Fibroblast of pulmonary artery (primary cell): ENCODE results near the gene CBX8.

ENCODE experiments used
- DNase-seq: peaks from one replicate; pipeline ENCODE4 v3.0.0-alpha.2; 2010; ENCODE audit warnings: low read depth
- H3K4me3 ChIP-seq: replicated peaks from 2 replicates; pipeline ENCODE4 v1.5.1; 2011; ENCODE audit warnings: low read depth, mild to moderate bottlenecking, control low read depth, low read length, moderate library complexity
- TF ChIP-seq, protein P1 (sequence below): IDR thresholded peaks from 2 replicates; pipeline ENCODE4 v1.5.1; 2011; ENCODE audit warnings: mild to moderate bottlenecking, control low read depth, low read length, inconsistent platforms; ENCODE audit errors: missing control alignments

Gene CBX8

DNA sequence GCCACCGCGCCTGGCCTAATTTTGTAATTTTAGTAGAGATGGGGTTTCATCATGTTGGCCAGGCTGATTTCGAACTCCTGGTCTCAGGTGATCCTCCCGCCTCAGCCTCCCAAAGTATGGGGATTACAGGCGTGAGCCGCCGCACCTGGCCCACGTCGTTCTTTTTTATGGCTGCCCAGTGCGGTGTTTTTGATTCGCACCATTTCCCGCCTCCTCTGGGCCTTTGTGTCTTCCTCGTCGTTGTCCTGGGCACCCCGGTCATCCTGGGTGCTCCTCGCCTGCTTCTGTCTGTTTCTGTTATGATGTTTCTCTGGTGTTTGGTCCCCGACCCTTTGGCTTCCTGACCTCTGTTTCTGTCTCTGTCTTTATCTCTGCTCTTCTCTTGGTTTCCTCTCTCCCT lies 27.4 kb upstream of the CBX8 start:
- no peak overlapping the region for H3K4me3 ChIP-seq
- TF ChIP-seq, protein P1, sequence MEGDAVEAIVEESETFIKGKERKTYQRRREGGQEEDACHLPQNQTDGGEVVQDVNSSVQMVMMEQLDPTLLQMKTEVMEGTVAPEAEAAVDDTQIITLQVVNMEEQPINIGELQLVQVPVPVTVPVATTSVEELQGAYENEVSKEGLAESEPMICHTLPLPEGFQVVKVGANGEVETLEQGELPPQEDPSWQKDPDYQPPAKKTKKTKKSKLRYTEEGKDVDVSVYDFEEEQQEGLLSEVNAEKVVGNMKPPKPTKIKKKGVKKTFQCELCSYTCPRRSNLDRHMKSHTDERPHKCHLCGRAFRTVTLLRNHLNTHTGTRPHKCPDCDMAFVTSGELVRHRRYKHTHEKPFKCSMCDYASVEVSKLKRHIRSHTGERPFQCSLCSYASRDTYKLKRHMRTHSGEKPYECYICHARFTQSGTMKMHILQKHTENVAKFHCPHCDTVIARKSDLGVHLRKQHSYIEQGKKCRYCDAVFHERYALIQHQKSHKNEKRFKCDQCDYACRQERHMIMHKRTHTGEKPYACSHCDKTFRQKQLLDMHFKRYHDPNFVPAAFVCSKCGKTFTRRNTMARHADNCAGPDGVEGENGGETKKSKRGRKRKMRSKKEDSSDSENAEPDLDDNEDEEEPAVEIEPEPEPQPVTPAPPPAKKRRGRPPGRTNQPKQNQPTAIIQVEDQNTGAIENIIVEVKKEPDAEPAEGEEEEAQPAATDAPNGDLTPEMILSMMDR = no peak
- DNase-seq = no peak

DNA sequence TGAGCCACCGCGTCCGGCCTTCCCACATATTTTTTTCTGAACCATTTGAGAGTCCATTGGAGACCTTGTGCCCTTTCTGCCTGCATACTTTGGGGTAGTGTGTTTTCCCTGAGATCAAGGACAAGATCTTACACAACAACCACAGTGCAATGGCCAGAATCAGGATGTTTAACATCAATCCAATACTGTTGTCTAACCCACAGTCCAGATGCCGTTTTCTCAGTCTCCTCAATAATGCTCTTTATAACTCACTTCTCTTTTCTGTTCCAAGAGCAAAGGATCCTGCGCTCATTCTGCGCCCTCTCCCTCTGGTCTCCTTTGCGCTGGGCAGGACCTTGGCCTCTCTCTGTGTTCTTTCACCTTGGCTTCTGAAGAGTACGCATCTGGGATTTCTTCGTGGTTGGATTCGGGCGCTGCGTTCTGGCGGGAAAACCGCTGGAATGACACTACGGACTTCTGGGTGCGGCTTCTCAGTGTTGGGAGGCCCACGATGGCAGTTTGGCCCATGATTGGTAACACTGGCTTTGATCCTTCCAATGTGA lies 25.8 kb upstream of the CBX8 start:
- no peak for DNase-seq
- TF ChIP-seq, protein P1 = no peak
- no peak overlapping the region for H3K4me3 ChIP-seq

DNA sequence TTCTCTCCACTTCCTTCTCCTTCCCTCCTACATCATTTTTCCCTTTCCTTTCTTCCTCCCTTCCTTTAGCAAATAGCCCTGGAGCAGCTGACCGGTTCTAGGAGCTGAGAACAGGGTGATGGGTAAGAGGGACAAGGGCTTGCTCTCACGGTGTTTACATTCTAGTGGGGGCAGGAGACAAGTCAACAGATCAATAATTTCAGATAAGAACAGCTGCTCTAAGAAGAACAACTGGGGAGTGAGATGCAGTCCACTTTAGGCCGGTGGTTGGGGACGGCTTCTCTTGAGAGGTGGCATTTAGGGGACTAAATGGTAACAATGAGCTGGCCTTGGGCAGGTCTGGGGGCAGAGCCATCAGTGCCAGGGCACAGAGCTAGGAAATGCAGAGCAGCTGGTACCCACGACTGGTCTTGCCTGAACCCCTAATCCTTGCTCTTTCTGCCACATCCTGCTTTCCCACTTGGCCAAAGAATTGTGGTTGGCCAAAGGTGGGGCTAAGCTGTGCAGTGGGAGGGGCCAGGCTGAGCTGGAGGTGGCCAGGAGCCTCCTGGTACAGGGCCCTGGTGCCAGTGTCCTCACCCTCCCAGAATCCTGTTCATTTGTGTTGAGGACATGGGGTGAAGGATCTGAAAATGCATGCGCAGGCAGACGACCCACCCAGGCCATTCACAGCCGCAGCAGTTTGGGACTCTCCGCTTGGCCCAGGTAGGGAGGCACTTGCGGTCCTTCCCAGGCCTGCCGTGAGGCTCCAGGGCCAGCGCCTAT lies 24.6 kb upstream of the CBX8 start:
- no peak overlapping the region for H3K4me3 ChIP-seq
- DNase-seq = no peak
- TF ChIP-seq, protein P1 = no peak

DNA sequence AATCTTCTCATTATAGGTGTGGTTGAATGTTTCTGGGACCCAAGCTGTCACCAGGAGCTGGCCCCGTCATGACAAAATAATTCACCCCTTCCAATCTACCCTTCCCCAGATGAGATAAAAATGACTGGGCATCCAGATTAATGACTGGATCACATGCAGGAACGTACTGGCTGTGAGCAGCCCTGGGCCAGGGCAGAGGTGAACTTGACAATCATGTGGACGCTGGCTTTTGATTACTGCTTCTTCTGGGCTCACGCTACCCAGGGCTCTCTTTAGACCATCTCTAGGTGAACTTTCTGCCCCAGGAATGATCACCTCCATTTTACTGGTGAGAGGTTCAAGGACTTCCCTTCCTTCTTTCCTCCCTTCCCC lies 24.1 kb upstream of the CBX8 start:
- TF ChIP-seq, protein P1 = no peak
- DNase-seq = no peak
- H3K4me3 ChIP-seq = no peak overlapping the region

DNA sequence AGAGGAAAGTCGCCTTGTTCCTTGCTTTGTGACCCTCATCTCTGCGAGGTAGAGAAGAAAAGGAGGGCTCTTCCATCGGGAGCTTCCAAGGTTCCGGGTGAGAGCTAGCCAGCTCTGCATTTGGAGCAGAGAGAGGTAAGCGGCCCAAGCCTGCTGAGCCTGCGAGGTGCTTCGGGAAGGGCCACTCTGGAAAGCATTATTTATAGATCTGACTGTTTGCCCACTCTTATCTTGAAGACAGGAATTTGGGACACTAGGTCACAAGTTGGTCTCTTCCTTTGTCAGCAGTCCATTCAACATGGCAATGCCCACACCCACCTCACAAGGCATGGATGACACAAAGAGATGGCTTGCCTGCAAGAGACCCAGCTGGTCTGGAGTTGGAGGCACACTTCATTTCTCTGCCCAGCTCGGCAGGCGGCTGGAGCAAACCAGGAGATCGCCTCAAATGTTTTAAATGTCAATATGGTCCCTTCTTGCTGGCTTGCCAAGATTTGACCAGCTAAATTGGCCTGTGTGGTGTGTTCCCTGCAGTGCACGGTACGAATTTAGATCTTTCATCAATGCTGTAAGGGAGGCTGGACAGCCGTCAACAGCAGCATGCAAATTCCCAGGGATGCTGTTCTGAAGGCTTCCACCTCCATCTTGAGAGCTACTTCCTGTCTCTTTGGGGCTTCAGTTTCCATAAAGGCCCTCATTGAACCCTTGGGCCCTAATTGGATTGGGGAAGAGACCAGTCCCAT lies 22.8 kb upstream of the CBX8 start:
- TF ChIP-seq, protein P1 = no peak
- no peak for DNase-seq

DNA sequence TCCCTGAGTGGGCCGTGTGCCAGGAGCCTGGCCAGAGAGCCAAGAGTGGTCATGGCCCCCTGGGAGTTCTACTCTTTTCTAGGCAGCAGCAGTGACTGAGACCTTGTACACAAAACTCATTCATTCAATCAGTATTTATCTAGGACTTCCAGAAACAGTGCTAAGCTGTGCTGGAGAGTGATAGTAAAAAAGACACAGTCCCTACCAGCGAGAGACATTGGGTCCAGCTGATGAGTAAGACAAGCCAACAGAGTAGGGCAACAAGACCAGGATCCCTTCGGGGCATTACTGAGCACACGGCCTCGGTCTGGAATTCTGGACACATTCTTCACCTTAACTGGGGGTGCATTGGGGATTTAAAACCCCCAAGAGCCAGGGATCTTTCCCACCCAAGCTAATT lies 22.2 kb upstream of the CBX8 start:
- TF ChIP-seq, protein P1 = no peak
- no peak for DNase-seq
- no peak overlapping the region for H3K4me3 ChIP-seq

More for the DNA sequence above, 22.8 kb upstream of the CBX8 start:
- H3K4me3 ChIP-seq = no peak overlapping the region
